Activated T-cell treated with anti-CD3 and anti-CD28 coated beads for 24 hours (primary cell): ENCODE results near the gene TFAP2A.

ENCODE experiments used
- DNase-seq: peaks from one replicate; pipeline ENCODE4 v3.0.0-alpha.2; 2020; ENCODE audit warnings: low read depth

TFAP2A gene

DNA sequence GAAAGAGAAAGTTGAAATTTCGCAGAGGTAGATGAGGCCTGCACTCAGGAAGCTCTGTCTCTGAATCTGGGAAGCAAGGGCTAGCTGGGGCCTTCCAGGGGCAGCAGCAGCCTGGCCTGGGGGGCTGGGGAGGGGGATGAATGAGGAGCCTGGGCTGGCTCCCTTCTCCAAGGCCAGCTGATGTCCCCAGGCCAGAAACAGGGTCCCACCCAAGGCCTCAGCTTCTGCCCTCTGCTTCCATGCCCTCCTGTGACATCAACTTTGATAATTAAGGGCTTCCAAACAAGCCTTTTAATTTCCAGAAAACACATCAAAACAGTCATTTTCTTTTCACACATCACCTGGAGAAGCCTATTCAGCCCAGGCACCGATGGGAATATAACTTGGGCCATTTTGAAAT is 15.4 kb downstream of the TFAP2A start:
- no peak for DNase-seq

DNA sequence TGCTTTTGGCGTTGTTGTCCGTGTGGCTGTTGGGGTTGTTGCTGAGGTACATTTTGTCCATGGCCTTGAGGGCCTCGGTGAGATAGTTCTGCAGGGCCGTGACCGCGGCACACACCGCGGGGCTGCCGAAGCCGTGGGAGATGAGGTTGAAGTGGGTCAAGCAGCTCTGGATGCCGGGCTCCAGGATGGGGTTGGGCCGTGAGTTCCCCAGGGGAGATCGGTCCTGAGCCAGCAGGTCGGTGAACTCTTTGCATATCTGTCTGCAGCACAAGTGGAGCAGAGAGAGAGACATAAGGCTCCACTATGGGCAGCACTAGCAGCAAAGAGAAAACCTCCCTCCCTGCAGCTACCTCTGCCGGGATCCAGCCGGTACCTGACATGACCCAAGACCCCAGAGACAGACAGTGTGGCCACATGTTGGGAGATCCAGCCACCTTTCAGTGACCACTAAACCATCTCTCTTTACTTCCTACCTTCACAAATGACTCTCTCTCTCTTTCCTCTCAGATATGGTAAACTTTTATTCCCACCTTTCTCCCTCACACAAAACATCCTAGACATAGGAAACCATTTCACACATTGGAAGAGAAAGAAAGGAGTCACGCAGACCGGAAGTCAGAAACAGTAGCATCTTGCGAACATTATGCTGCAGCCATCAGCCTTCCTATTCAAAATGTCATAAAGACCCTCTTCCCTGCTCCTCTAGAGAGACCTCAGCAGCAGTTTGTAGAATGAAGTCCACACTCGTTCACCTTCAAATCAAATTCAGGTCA is 16.2 kb downstream of the TFAP2A start:
- no peak for DNase-seq

DNA sequence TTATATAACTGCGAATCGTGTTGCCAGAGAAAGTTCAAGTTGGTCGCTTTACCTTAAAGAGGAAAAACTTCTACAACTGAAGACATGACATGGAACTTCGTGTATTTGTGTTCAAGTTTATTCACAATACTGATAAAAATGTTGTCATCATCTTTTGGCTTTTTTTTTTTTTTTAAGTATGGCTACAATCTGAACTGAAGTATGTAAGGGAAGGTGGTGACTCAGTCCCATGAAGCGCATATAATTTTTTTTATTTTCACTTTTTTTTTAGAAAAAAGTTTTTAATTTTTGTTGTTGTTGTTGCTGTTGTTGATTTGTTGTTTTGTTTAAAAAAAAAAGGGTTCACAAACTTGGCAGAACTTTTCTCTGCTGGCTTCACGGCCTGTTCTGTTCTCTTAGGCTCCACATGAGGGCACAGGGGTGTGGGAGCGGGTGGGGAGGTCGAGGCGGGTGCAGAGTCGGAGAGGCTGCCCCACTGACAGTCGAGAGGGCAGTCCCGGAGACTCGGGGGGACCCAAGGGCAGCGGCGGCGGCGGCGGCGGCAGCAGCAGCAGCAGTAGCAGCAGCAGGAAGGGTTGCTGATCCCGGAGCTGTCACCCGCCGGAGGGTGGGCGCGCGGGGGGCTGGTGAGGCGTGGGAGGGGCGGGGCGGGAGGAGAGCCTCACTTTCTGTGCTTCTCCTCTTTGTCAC is 17.0 kb downstream of the TFAP2A start:
- DNase-seq = no peak

- no peak for DNase-seq
Observed at GRCh38 chr6:10396785-10397184, 18.1 kb downstream of the TFAP2A start.

DNA sequence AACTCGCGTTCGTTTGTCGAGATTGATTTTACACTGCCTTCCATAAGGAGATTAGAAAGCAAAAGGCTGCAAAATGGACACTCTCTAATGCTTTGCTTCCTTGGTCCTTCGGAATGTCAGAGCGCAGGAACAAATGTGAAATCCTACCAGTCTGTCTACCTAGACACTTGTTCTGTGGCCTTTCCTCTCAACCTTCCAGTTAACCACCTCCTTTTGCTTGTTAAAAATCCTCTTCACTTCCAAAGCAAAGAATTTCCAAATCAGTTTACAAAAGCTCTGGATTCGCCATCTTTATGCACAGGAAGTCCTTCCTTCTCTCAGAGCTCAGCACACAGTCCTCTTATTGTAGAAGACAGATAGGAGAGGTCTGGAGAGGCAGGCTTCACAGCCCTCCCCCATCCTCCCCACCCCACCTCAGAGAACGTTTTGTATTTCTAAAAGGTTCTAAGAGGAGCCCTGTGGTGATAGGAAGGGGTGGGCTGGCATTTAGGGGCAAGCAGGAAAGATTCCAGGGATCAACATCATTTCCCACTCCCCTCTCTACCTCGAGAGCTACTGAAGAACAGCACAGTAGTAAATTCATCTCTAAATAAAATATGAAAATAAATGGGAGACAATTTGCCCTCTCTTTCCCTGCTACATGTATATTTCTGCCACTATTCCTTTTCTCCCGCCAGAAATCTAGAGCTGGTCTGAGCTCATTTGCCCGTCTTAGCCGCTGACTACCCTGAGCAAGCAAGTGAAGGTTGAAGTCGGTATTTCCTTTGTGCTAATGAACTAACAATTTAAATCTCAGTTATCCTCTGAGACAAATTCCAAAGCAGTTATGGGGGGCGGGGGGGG is 18.9 kb downstream of the TFAP2A start:
- DNase-seq = no peak

DNA sequence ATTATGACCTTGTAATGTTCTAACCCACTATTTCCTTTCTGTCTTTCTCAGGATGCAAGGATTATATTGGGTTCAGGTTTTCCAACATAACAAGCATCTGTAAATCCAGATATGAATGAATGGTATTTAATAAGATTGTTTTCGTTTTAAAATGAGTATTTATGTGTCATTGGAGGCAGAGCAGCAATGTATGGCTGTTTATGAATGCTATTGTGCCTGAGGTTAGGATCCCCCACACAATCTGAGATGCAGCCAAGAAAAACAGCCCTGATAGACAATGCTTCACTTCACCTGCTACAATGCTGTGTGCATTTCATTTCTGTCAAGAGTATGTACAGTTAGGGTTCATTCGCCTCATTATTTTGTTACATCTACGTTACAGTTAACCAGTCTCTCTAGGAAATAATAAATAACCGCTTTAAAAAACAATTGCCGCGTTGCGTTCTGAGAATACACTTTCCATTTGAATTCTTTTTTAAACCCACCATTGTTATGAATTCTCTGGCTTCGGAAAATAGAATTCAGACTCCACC is 19.6 kb downstream of the TFAP2A start:
- DNase-seq = no peak

- no peak for DNase-seq
Observed at GRCh38 chr6:10393544-10394225, 21.2 kb downstream of the TFAP2A start.

DNA sequence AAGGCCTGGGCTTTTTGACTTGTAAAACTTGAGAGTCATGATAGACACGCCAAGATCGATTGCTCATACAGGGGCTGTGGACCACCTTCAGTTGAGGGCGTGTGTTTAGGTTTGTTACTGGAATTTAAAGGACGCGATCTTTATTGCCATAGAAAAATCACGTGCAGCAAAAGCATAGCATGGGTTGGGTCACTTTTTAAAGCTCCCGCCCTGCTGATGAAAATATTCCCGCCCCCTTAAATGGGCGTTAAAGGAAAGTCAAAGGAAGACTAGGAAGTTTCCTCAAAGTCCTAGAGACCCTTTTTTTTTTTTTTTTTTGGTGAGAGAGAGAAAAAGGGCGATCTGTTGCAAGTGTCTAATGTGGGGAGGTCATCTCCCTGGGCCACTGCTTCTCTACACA is 23.1 kb downstream of the TFAP2A start:
- DNase-seq = no peak

- DNase-seq = no peak
Observed at GRCh38 chr6:10391299-10391630, 23.6 kb downstream of the TFAP2A start.

GRCh38 chr6:10390495-10391298 is 24.2 kb downstream of the TFAP2A start:
- DNase-seq = no peak

DNA sequence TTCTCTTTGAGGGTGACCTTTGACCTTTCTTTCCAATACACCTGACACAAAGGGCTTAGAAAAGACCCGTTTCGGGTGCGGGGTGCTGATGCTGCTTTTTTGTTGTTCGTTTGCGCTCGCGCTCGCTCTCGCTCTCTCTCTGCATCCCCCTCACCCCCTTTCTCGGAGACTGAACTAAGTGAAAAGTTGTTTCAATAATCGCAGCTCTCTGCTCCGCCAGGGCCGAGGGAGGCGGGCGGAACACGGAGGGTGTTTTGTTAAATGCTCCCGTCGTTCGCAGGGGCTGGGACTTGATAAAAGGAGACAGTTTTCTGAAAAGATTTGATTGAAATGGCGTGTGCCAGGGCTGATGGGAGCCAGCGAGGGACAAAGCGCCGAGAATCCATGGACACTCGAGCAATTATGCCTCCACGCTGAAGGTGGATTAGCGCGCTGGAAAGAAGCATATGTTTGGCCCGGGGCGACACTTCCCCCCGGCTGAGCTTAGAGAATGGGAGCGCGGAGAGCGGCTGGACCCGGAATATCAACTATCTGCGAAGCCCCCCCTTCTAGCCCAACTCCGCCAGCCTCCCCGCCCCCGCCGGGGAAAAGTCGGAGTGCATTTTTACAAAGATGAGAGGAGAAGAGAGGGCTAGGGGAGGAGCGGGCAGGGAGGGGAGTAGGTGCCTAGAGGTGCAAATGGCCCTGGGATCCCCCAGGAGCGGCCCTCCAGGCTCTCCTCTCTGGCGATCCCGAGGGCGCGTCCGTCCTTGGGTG is 25.0 kb downstream of the TFAP2A start:
- no peak for DNase-seq

DNA sequence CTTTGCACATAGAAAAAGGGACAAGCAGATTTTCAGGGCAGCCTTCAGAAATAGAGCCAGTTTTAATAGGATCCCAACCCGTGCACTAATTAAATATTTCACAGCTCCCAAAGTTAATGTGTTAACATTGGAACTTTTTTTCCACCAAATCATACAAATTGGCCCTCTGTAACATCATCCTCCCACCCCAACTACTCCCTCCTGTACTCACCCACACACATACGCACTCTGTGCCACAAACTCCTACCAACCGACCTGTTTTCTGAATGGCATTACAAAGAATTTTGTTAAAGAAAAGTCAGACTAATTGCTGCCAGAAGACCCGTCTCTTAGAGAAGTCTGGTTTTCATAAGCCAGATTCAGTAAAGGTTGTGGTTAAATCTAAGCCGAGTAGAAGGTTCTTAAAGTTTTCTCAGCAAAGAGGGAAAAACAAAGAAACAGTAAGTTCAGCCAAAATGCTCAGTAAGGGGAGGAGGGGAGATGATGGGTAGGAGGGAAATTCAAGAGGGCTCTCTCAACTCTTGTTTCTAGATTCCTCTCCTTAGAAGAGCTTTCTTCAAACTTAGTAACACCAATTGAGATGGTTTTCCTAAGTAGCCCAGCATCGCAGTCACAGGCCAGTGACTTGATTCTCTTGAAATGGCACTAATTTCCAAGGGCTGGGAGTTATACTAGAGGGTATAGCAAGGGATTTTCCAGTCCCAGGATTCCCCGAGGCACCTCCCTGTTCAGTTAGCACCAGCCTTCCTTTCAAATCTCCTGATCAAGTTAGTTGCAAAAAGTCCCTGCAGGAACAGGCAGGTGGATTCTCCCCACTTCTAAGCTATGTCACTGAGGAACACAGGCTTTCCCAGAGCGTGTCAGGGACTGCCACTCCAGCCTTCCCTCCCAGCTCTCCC is 27.9 kb downstream of the TFAP2A start:
- DNase-seq = no peak

DNA sequence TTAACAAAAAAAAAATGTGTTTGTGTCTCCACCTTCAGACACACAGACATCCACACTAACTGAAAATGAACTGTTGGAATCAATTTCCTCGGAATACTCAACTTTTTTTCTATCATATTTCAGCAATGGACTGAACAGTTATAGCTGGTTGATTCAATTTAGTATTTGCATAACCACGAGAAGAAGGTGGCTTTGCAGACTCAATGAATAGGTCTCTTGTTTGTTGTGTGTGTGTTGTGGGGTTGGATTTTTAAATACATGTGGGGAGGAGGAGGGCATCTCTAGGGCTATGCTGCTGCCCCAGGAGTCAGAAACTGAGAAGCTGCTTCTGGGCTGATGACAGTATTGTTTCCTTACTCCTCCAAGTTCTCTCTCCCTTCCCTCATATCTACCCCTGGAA is 28.7 kb downstream of the TFAP2A start:
- no peak for DNase-seq

DNA sequence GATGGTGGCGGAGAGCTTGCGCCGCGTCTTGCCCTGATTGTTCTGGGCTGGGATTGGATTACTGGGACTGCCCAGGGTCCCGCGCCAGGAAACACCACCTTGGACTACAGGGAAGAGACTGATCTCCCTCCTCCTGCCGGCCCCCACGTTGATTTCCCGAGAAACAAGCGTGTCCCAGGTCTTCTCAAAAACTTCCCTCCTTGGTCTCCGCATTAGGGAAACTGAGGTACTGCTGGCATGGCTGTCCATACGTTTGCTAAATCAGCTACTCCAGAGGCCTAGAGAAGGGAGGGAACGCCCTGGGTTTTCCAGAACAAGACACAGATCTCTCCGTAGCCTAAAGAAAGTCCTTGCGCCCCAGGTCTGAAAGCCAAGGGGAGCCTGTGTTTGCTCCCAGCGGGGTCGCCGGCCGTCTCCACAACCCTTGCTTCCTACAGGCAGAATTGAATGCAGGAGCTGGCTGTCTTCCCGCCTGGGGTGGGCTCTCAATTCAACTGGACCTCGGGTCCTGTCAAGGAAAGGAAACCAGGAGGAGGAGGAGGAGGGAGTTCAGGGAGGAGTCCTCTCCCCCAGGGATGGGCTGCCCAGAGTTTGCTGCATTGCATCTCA is 29.2 kb downstream of the TFAP2A start:
- no peak for DNase-seq

GRCh38 chr6:10384610-10385523 is 30.0 kb downstream of the TFAP2A start:
- DNase-seq = no peak

- no peak for DNase-seq
Observed at GRCh38 chr6:10384091-10384609, 30.7 kb downstream of the TFAP2A start.

- DNase-seq = no peak
Observed at GRCh38 chr6:10383331-10384090, 31.4 kb downstream of the TFAP2A start.
